GM12873 (cell line): ENCODE results near the gene PTN.

ENCODE experiments used
- CTCF ChIP-seq: IDR thresholded peaks from 2 replicates; pipeline ENCODE4 v1.5.1; 2012; ENCODE audit warnings: low read depth, mild to moderate bottlenecking, moderate library complexity, low read length, control low read depth; ENCODE audit not compliant: insufficient read depth; ENCODE audit errors: missing control alignments

Gene PTN

GRCh38 chr7:137343281-137343841 lies at the start of gene PTN:
PTN (minus strand) TSS chr7:137343733; CDS start chr7:137254973, 88,760 bp downstream.
- TF ChIP-seq CTCF: no peak

GRCh38 chr7:137390076-137390475 lies 46.5 kb upstream of the PTN start:
- TF ChIP-seq CTCF: no peak

GRCh38 chr7:137388916-137389315 lies 45.4 kb upstream of the PTN start:
- TF ChIP-seq CTCF: no peak

- TF ChIP-seq CTCF: no peak
Measured at GRCh38 chr7:137386966-137387365, 43.4 kb upstream of the PTN start.

- no peak for TF ChIP-seq CTCF
Measured at GRCh38 chr7:137381045-137381444, 37.5 kb upstream of the PTN start.

- TF ChIP-seq CTCF: no peak
Measured at GRCh38 chr7:137373507-137373906, 30.0 kb upstream of the PTN start.

- TF ChIP-seq CTCF: no peak
Measured at GRCh38 chr7:137371616-137372015, 28.1 kb upstream of the PTN start.

GRCh38 chr7:137366995-137367394 lies 23.5 kb upstream of the PTN start:
- TF ChIP-seq CTCF: no peak
